Keratinocyte (primary cell): ENCODE data around the gene MYPN. TPM values are rescaled to one million over a fixed set of nuclear protein-coding genes. Genes with fewer than 3 reads are reported as not detected.
A peak's percentile ranks its signal among the peaks of the same experiment; 100 is the strongest.

Experiments
- DNase-seq: peaks from one replicate; pipeline ENCODE4 v3.0.0-alpha.2; 2011; ENCODE audit warnings: low read depth, missing footprints, low spot score
- FAIRE-seq: peaks from 2 replicates; lab custom pipeline; 2011; peaks lifted over from hg19 to GRCh38; lab: Jason Lieb, UNC
- H2AFZ ChIP-seq: 2 replicates; pipeline ENCODE4 v1.6.0; 2012; ENCODE audit warnings: low read length, control low read depth, inconsistent platforms; ENCODE audit not compliant: control insufficient read depth
- H3K27ac ChIP-seq: 2 replicates; pipeline ENCODE4 v1.5.1; 2011; ENCODE audit warnings: low read length; ENCODE audit not compliant: control insufficient read depth, insufficient read depth
- H3K27me3 ChIP-seq: 3 replicates; pipeline ENCODE4 v1.6.0; 2011; ENCODE audit warnings: low read length; ENCODE audit not compliant: control insufficient read depth, insufficient read depth; ENCODE audit errors: extremely low read depth
- H3K36me3 ChIP-seq, 2 experiments: 2 replicates in 1 of 2; 3 replicates in 1 of 2; pipeline ENCODE4 v1.5.1; 2011; ENCODE audit warnings: low read length in 2 of 2, mild to moderate bottlenecking in 1 of 2; ENCODE audit not compliant: control insufficient read depth in 2 of 2, insufficient read depth in 2 of 2; ENCODE audit errors: extremely low read depth in 1 of 2
- H3K4me1 ChIP-seq: 3 replicates; pipeline ENCODE4 v1.5.1; 2011; ENCODE audit warnings: low read length; ENCODE audit not compliant: control insufficient read depth, insufficient read depth; ENCODE audit errors: extremely low read depth
- H3K4me2 ChIP-seq: 3 replicates; pipeline ENCODE4 v1.6.0; 2011; ENCODE audit warnings: low read depth, low read length; ENCODE audit not compliant: control insufficient read depth, insufficient read depth; ENCODE audit errors: extremely low read depth
- H3K4me3 ChIP-seq, 3 experiments: fragments of 200-600 bp in 1 of 3; sonication (generic) in 1 of 3; 2 replicates in 2 of 3; 3 replicates in 1 of 3; pipeline ENCODE4 v1.5.1; 2011 to 2016; ENCODE audit warnings: low read length in 3 of 3, mild to moderate bottlenecking in 3 of 3, control low read depth in 2 of 3, inconsistent platforms in 1 of 3, low read depth in 1 of 3, mixed read lengths in 1 of 3, mixed run types in 1 of 3, moderate library complexity in 1 of 3; ENCODE audit not compliant: control insufficient read depth in 2 of 3, insufficient read depth in 2 of 3; ENCODE audit errors: extremely low read depth in 1 of 3
- H3K79me2 ChIP-seq: 2 replicates; pipeline ENCODE4 v1.6.0; 2012; ENCODE audit warnings: low read length; ENCODE audit not compliant: control insufficient read depth, insufficient read depth
- H3K9ac ChIP-seq: 3 replicates; pipeline ENCODE4 v1.6.0; 2011; ENCODE audit warnings: low read length; ENCODE audit not compliant: control insufficient read depth, insufficient read depth; ENCODE audit errors: extremely low read depth
- H3K9me1 ChIP-seq: 3 replicates; pipeline ENCODE4 v1.6.0; 2011; ENCODE audit warnings: low read length; ENCODE audit not compliant: control insufficient read depth, insufficient read depth; ENCODE audit errors: extremely low read depth
- H3K9me3 ChIP-seq: 2 replicates; pipeline ENCODE4 v1.5.1; 2012; ENCODE audit warnings: low read depth, low read length; ENCODE audit not compliant: control insufficient read depth
- H4K20me1 ChIP-seq: 3 replicates; pipeline ENCODE4 v1.6.0; 2011; ENCODE audit warnings: low read length; ENCODE audit not compliant: control insufficient read depth, insufficient read depth; ENCODE audit errors: extremely low read depth
- CTCF ChIP-seq, 3 experiments: IDR thresholded peaks in 1 of 3; conservative IDR thresholded peaks in 1 of 3; optimal IDR thresholded peaks in 1 of 3; 2 replicates in 2 of 3; 3 replicates in 1 of 3; pipeline versions ENCODE3 to v1.5.1; 2011; ENCODE audit warnings: low read length in 3 of 3, mild to moderate bottlenecking in 3 of 3, moderate library complexity in 2 of 3, control low read depth in 1 of 3, inconsistent platforms in 1 of 3; ENCODE audit not compliant: insufficient read depth in 2 of 3; ENCODE audit errors: extremely low read depth in 1 of 3
- EZH2 ChIP-seq: IDR thresholded peaks from one replicate; pipeline ENCODE4 v1.6.1; 2012; ENCODE audit warnings: inconsistent platforms, mild to moderate bottlenecking, low read length, moderate library complexity
- dilution Hi-C: fragments of 300-500 bp; cut with MboI; formaldehyde crosslinking; loops from one replicate; pipeline ENCODE4 v1.7.0; 2020; ENCODE audit warnings: low sequenced_read_pairs; ENCODE audit not compliant: extremely low pct_ligation_motif_present
- polyA plus RNA-seq, 5 experiments: library from polyadenylated mRNA; depleted of rRNA in 3 of 5; stranded (reverse) in 3 of 5; stranded (forward) in 1 of 5; unstranded in 1 of 5; fragments of >200 nt; gene quantifications; 1 replicate in 1 of 5; 2 replicates in 3 of 5; 3 replicates in 1 of 5; pipeline versions ENCODE4 v1.2.1 to v1.2.3, GENCODE V29; 2011 to 2012; ENCODE audit warnings: missing spikeins in 2 of 5, low read depth in 1 of 5, low replicate concordance in 1 of 5

MYPN gene
- polyA plus RNA-seq, 1 donor (not counting 4 experiments of a cell fraction or from before 2014, with no cell fraction given) = 0.42 TPM

- no peak for DNase-seq
- Histone ChIP-seq H4K20me1 (no peaks in the 10 kb centered on the region), H3K9ac (no peak overlapping the region), H3K4me1 (peaks cover 13% of the 10 kb centered on the region), H3K9me1 (no peaks in the 10 kb centered on the region), H3K27ac (no peak overlapping the region), H3K27me3 (no peaks in the 10 kb centered on the region), H3K4me3 (no peak overlapping the region), H2AFZ (no peak overlapping the region), H3K4me2 (peak overlapping the region; percentile 29), H3K9me3 (no peaks in the 10 kb centered on the region), H3K79me2 (no peaks in the 10 kb centered on the region), H3K36me3 (no peaks in the 10 kb centered on the region)
- TF ChIP-seq CTCF (optimal IDR thresholded peaks at IDR 0.05 in 1 of 3, IDR thresholded peaks at IDR 0.05 in 1 of 3, conservative IDR thresholded peaks at IDR 0.05 in 1 of 3; ENCODE audit: extremely low read depth in 1 of 3, insufficient read depth in 2 of 3, low read length in 3 of 3) = no peak
- no peak for TF ChIP-seq EZH2
- no peak for FAIRE-seq
- dilution Hi-C loops = no loop called here
Measured at GRCh38 chr10:68154211-68154497, 44.9 kb downstream of the MYPN start.

GRCh38 chr10:68155615-68156210 is 46.4 kb downstream of the MYPN start:
- Histone ChIP-seq H3K36me3 (no peaks in the 10 kb centered on the region), H3K27me3 (no peaks in the 10 kb centered on the region), H3K9me3 (no peaks in the 10 kb centered on the region), H3K79me2 (no peaks in the 10 kb centered on the region), H3K9ac (no peak overlapping the region), H3K4me2 (no peak overlapping the region), H3K4me3 (no peak overlapping the region), H4K20me1 (no peaks in the 10 kb centered on the region), H2AFZ (no peak overlapping the region), H3K27ac (no peak overlapping the region), H3K4me1 (peaks cover 13% of the 10 kb centered on the region), H3K9me1 (no peaks in the 10 kb centered on the region)
- DNase-seq (peak; percentile 17), FAIRE-seq (no peak)
- no peak for TF ChIP-seq CTCF (optimal IDR thresholded peaks at IDR 0.05 in 1 of 3, IDR thresholded peaks at IDR 0.05 in 1 of 3, conservative IDR thresholded peaks at IDR 0.05 in 1 of 3; ENCODE audit: extremely low read depth in 1 of 3, insufficient read depth in 2 of 3, low read length in 3 of 3)
- TF ChIP-seq EZH2 = no peak
- dilution Hi-C loops = no loop called here
